ENCODE results near the gene GPD2. TPM values are rescaled to one million over a fixed set of nuclear protein-coding genes. Genes with fewer than 3 reads are reported as not detected.
A peak's percentile ranks its signal among the peaks of the same experiment; 100 is the strongest.

GPD2 gene
- total and polyA plus RNA-seq, 10 of the 15 experiments (the other 5 are each of a cell fraction or from before 2014, with no cell fraction given), result 10.0 to 73.5 (median 43.4) TPM

DNA sequence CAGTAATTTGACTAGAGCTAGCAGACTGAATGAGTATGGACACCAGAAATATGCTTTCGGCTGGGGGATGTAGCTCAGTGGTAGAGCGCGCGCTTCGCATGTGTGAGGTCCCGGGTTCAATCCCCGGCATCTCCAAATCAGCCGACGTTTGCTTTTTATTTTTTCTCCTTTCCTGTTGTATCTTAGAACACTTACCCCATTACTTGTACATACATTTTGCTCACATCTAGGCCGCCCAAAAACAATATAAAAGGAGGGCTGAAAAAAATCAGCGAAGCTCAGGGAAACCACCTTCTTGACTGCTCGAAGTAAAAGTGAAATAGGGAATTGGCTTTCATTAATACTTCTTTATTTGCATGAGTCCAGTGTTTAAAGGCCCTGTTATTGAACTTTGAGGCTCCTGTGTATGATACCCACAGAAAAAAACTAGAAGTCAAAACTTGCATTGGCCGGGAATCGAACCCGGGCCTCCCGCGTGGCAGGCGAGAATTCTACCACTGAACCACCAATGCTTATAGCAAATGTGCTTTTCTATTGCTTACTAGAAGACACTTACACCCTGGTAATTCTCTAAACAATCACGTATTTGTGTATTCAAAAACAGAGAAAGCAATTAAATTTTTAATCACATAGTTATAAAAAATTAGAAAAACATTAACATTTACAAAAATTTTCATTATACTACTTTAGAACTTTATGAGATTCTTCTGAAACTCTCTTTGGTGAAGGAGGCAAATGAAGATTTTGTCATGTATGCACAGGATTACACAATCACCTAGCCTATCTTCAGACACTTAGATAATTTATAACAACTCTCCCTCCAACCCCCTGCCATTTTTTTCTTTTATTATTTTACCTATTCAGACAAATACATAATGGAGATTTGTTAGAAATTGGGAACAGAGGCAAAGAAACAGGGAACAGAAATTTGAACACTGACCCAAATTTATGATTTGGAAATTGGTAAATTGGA, 35.2 kb upstream of the GPD2 start (continued):
- peak; percentile 60; the same call in 1 of the 2 replicates for TF ChIP-seq FOXK2 (IDR thresholded peaks at IDR 0.05)
- no peak for TF ChIP-seq JUND (IDR thresholded peaks at IDR 0.05; ENCODE audit: low read depth, low read length)
- TF ChIP-seq ESRRA (IDR thresholded peaks at IDR 0.05; ENCODE audit: low read length), result peak; percentile 68; the same call in 1 of the 2 replicates
- no peak for TF ChIP-seq SRF (IDR thresholded peaks at IDR 0.05; ENCODE audit: low read depth in 2 of 2, low read length in 2 of 2)
- no peak for TF ChIP-seq SIN3A (IDR thresholded peaks at IDR 0.05; ENCODE audit: low read depth, low read length)
- peak; percentile 60; the same call in 1 of the 2 replicates for TF ChIP-seq CBFB (IDR thresholded peaks at IDR 0.05; ENCODE audit: low read depth)
- peak; percentile 67; the same call in 1 of the 2 replicates for TF ChIP-seq MLLT1 (IDR thresholded peaks at IDR 0.05)
- TF ChIP-seq CHD2 (IDR thresholded peaks at IDR 0.05; ENCODE audit: borderline replicate concordance, low read depth, low read length), result no peak
- TF ChIP-seq EED (IDR thresholded peaks at IDR 0.05; ENCODE audit: low read depth), result no peak
- peak; percentile 14 for TF ChIP-seq YY1 (IDR thresholded peaks at IDR 0.05; ENCODE audit: low read depth, low read length)
- TF ChIP-seq HCFC1 (IDR thresholded peaks at IDR 0.05; ENCODE audit: low read length), result no peak
- TF ChIP-seq REST (IDR thresholded peaks at IDR 0.05; ENCODE audit: low read depth, low read length), result 0 out of 2 replicates have a peak, but pooled peaks have one; percentile 21
- no peak for TF ChIP-seq RAD51 (IDR thresholded peaks at IDR 0.05)
- no peak for TF ChIP-seq WRNIP1 (IDR thresholded peaks at IDR 0.05; ENCODE audit: borderline replicate concordance, low read depth, low read length)
- no peak for TF ChIP-seq E2F4 (IDR thresholded peaks at IDR 0.05; ENCODE audit: low read depth, low read length)
- no peak for TF ChIP-seq NRF1 (conservative IDR thresholded peaks at IDR 0.05; ENCODE audit: low read depth, low read length)
- 0 out of 2 replicates have a peak, but pooled peaks have one; percentile 14 for TF ChIP-seq MTA2 (IDR thresholded peaks at IDR 0.05; ENCODE audit: low read depth)
- TF ChIP-seq, protein P1, sequence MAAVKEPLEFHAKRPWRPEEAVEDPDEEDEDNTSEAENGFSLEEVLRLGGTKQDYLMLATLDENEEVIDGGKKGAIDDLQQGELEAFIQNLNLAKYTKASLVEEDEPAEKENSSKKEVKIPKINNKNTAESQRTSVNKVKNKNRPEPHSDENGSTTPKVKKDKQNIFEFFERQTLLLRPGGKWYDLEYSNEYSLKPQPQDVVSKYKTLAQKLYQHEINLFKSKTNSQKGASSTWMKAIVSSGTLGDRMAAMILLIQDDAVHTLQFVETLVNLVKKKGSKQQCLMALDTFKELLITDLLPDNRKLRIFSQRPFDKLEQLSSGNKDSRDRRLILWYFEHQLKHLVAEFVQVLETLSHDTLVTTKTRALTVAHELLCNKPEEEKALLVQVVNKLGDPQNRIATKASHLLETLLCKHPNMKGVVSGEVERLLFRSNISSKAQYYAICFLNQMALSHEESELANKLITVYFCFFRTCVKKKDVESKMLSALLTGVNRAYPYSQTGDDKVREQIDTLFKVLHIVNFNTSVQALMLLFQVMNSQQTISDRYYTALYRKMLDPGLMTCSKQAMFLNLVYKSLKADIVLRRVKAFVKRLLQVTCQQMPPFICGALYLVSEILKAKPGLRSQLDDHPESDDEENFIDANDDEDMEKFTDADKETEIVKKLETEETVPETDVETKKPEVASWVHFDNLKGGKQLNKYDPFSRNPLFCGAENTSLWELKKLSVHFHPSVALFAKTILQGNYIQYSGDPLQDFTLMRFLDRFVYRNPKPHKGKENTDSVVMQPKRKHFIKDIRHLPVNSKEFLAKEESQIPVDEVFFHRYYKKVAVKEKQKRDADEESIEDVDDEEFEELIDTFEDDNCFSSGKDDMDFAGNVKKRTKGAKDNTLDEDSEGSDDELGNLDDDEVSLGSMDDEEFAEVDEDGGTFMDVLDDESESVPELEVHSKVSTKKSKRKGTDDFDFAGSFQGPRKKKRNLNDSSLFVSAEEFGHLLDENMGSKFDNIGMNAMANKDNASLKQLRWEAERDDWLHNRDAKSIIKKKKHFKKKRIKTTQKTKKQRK (IDR thresholded peaks at IDR 0.05; ENCODE audit: low read depth, low read length), result no peak
- TF ChIP-seq IRF3 (IDR thresholded peaks at IDR 0.05), result no peak

All from GM12878 (cell line).